Endothelial cell of umbilical vein (primary cell): ENCODE results near the gene EPS15. TPM values are rescaled to one million over a fixed set of nuclear protein-coding genes. Genes with fewer than 3 reads are reported as not detected.

ENCODE experiments used
- BruUV-seq: library from RNA; stranded (reverse); fragments of 400-500 nt; replicated peaks from 2 replicates; lab custom pipeline; 2021; lab: Mats Ljungman, UMichigan
- CTCF ChIA-PET: fragments of 300-600, 350-600 bp; sonication (Branson Sonifier 250); formaldehyde crosslinking; loops from one replicate; lab custom pipeline; 2021; ENCODE audit warnings: antibody characterized with exemption, inconsistent platforms; lab: Charles Lee
- POLR2A ChIA-PET: fragments of 300-600, 350-600 bp; sonication (Branson Sonifier 250); formaldehyde crosslinking; loops from one replicate; lab custom pipeline; 2021; ENCODE audit warnings: antibody characterized with exemption, inconsistent platforms; lab: Charles Lee
- DNase-seq: peaks from one replicate; pipeline ENCODE4 v3.0.0-alpha.2; 2011; ENCODE audit warnings: low read depth, low spot score
- FAIRE-seq: peaks from 2 replicates; lab custom pipeline; 2011; peaks lifted over from hg19 to GRCh38; lab: Jason Lieb, UNC
- H2AFZ ChIP-seq: 2 replicates; pipeline ENCODE4 v1.6.0; 2012; ENCODE audit warnings: low read depth, low read length, control low read depth, inconsistent platforms
- H3K27ac ChIP-seq: 2 replicates; pipeline ENCODE4 v1.5.1; 2011; ENCODE audit warnings: low read depth, mild to moderate bottlenecking, control low read depth, low read length, moderate library complexity; ENCODE audit not compliant: insufficient read depth
- H3K27me3 ChIP-seq, 2 experiments: 2 replicates each; pipeline versions ENCODE4 v1.6.0 to v1.6.1; 2011; ENCODE audit warnings: low read length in 2 of 2, mixed read lengths in 1 of 2; ENCODE audit not compliant: control insufficient read depth in 2 of 2, insufficient read depth in 2 of 2
- H3K36me3 ChIP-seq, 2 experiments: 2 replicates in 1 of 2; 3 replicates in 1 of 2; pipeline ENCODE4 v1.5.1; 2011; ENCODE audit warnings: low read length in 2 of 2, mild to moderate bottlenecking in 1 of 2, moderate library complexity in 1 of 2; ENCODE audit not compliant: control insufficient read depth in 2 of 2, insufficient read depth in 2 of 2; ENCODE audit errors: extremely low read depth in 1 of 2
- H3K4me1 ChIP-seq: 3 replicates; pipeline ENCODE4 v1.5.1; 2011; ENCODE audit warnings: mild to moderate bottlenecking, low read length; ENCODE audit not compliant: control insufficient read depth, insufficient read depth; ENCODE audit errors: extremely low read depth
- H3K4me2 ChIP-seq: 2 replicates; pipeline ENCODE4 v1.6.1; 2011; ENCODE audit warnings: low read length, control low read depth, mixed read lengths; ENCODE audit not compliant: insufficient read depth
- H3K4me3 ChIP-seq, 3 experiments: fragments of 200-600 bp in 1 of 3; sonication (generic), shearing (Covaris generic) in 1 of 3; replicated peaks in 1 of 3; 2 replicates each; pipeline ENCODE4 v1.5.1; 2011 to 2016; ENCODE audit warnings: control low read depth in 3 of 3, low read length in 3 of 3, mild to moderate bottlenecking in 2 of 3, inconsistent platforms in 1 of 3, low read depth in 1 of 3, moderate library complexity in 1 of 3; ENCODE audit not compliant: insufficient read depth in 1 of 3
- H3K79me2 ChIP-seq: 2 replicates; pipeline ENCODE4 v1.6.0; 2012; ENCODE audit warnings: low read length, inconsistent platforms; ENCODE audit not compliant: control insufficient read depth, insufficient read depth
- H3K9ac ChIP-seq: replicated peaks from 2 replicates; pipeline ENCODE3; 2011; ENCODE audit warnings: low read length, control low read depth; ENCODE audit not compliant: insufficient read depth; ENCODE audit errors: extremely low read depth
- H3K9me1 ChIP-seq: replicated peaks from 3 replicates; pipeline ENCODE4 v1.6.0; 2011; ENCODE audit warnings: mild to moderate bottlenecking, low read length; ENCODE audit not compliant: control insufficient read depth, insufficient read depth; ENCODE audit errors: extremely low read depth
- H3K9me3 ChIP-seq: replicated peaks from 2 replicates; pipeline ENCODE4 v1.5.1; 2012; ENCODE audit warnings: low read length, inconsistent platforms; ENCODE audit not compliant: control insufficient read depth, insufficient read depth
- H4K20me1 ChIP-seq: replicated peaks from 2 replicates; pipeline ENCODE3; 2011; ENCODE audit warnings: mild to moderate bottlenecking, low read length; ENCODE audit not compliant: control insufficient read depth, insufficient read depth; ENCODE audit errors: extremely low read depth
- CTCF ChIP-seq, 2 donors: IDR thresholded peaks; 1 replicate in 1 of 2; 2 replicates in 1 of 2; pipeline ENCODE4 v1.5.1; 2011; ENCODE audit warnings: low read length in 2 of 2, mild to moderate bottlenecking in 2 of 2, moderate library complexity in 2 of 2, control low read depth in 1 of 2, inconsistent platforms in 1 of 2, low read depth in 1 of 2; ENCODE audit not compliant: insufficient read depth in 1 of 2; ENCODE audit errors: extremely low read depth in 1 of 2
- EZH2 ChIP-seq: IDR thresholded peaks from 2 replicates; pipeline ENCODE4 v1.6.1; 2012; ENCODE audit warnings: borderline replicate concordance, low read depth, mild to moderate bottlenecking, moderate library complexity, low read length, inconsistent platforms; ENCODE audit not compliant: severe bottlenecking
- FOS ChIP-seq: IDR thresholded peaks from 2 replicates; pipeline ENCODE4 v1.6.1; 2011; ENCODE audit warnings: mild to moderate bottlenecking, low read length, moderate library complexity, borderline replicate concordance; ENCODE audit not compliant: insufficient read depth
- GATA2 ChIP-seq: IDR thresholded peaks from 2 replicates; pipeline ENCODE4 v1.7.0; 2011; ENCODE audit warnings: low read depth, mild to moderate bottlenecking, moderate library complexity, mixed read lengths, low read length; ENCODE audit not compliant: insufficient read length, insufficient read depth
- JUN ChIP-seq: IDR thresholded peaks from 2 replicates; pipeline ENCODE4 v1.6.1; 2011; ENCODE audit warnings: borderline replicate concordance, low read depth; ENCODE audit not compliant: insufficient read length, insufficient read depth
- MAX ChIP-seq: IDR thresholded peaks from 2 replicates; pipeline ENCODE4 v1.6.1; 2011; ENCODE audit not compliant: insufficient read depth, insufficient read length
- MYC ChIP-seq: IDR thresholded peaks from one replicate; pipeline ENCODE4 v1.6.1; 2011; ENCODE audit warnings: mild to moderate bottlenecking, low read depth, low read length
- POLR2A ChIP-seq: IDR thresholded peaks from 2 replicates; pipeline ENCODE4 v1.6.1; 2012; ENCODE audit warnings: low read depth, mild to moderate bottlenecking, control low read depth, low read length
- POLR2AphosphoS5 ChIP-seq: IDR thresholded peaks from 2 replicates; pipeline ENCODE4 v1.6.1; 2012; ENCODE audit warnings: low read depth, mild to moderate bottlenecking, control low read depth, low read length, moderate library complexity; ENCODE audit not compliant: insufficient read depth
- dilution Hi-C: fragments of 300-500 bp; cut with MboI; formaldehyde crosslinking; loops from one replicate; pipeline ENCODE4 v1.15.0; 2019; ENCODE audit warnings: low sequenced_read_pairs; ENCODE audit not compliant: extremely low pct_ligation_motif_present
- intact Hi-C: fragments of 100-400 bp; cut with micrococcal nuclease; formaldehyde crosslinking; loops from one replicate; pipeline ENCODE4 v1.10.0; 2022
- polyA plus RNA-seq, 4 experiments: library from polyadenylated mRNA; depleted of rRNA in 3 of 4; stranded (reverse) in 3 of 4; unstranded in 1 of 4; fragments of >200 nt; gene quantifications; 2 replicates each; pipeline versions ENCODE4 v1.2.1 to v1.2.3, GENCODE V29; 2011 to 2012; ENCODE audit warnings: missing spikeins in 1 of 4
- total RNA-seq: library from RNA; stranded (reverse); gene quantifications from 2 replicates; pipeline ENCODE4 v1.2.3, GENCODE V29; 2021

EPS15 gene
- total and polyA plus RNA-seq, 2 donors (not counting 3 experiments of a cell fraction or from before 2014, with no cell fraction given): 15.4 to 44.8 TPM

- Histone ChIP-seq H3K9me3 (no peaks in the 10 kb centered on the region), H3K4me1 (no peaks in the 10 kb centered on the region), H3K9me1 (no peaks in the 10 kb centered on the region), H4K20me1 (no peaks in the 10 kb centered on the region), H3K27ac (no peak overlapping the region), H2AFZ (no peak overlapping the region), H3K27me3 (no peaks in the 10 kb centered on the region), H3K79me2 (no peaks in the 10 kb centered on the region), H3K36me3 (peaks cover 0 to 2% of the 10 kb centered on the region in 2 experiments), H3K9ac (no peak overlapping the region), H3K4me2 (no peak overlapping the region), H3K4me3 (no peak overlapping the region)
- TF ChIP-seq FOS (no peak), POLR2A (no peak), GATA2 (no peak), POLR2AphosphoS5 (no peak), MAX (no peak), JUN (no peak), MYC (no peak), EZH2 (no peak), CTCF (IDR thresholded peaks at IDR 0.05; ENCODE audit: extremely low read depth in 1 of 2, insufficient read depth in 1 of 2, low read depth in 1 of 2, low read length in 2 of 2) (no peak)
- BruUV-seq: no TSS peak
- intact Hi-C loops: no loop called here
- dilution Hi-C loops: no loop called here
- POLR2A ChIA-PET: no interaction called here
- FAIRE-seq (no peak), DNase-seq (no peak)
- CTCF ChIA-PET: interaction anchor here (0.6 kb wide), 3 partner anchors 26 to 431 kb away, joined by 3 read pairs; no protein-coding TSS in a partner anchor
Observed at GRCh38 chr1:51469518-51469917, 49.5 kb downstream of the EPS15 start.
